ENCODE data around the gene BCL7C.

BCL7C gene

GRCh38 chr16:30929167-30929566 is 35.3 kb upstream of the BCL7C start:
- TF ChIP-seq ZFP30 (CRISPR knock-in tag; IDR thresholded peaks at IDR 0.05) = no peak
- no peak for TF ChIP-seq BACH2 (CRISPR knock-in tag; IDR thresholded peaks at IDR 0.05; ENCODE audit: borderline replicate concordance)
- no peak for TF ChIP-seq CREB5 (CRISPR knock-in tag; IDR thresholded peaks at IDR 0.05; ENCODE audit: low read depth)
- TF ChIP-seq ISL1 (CRISPR knock-in tag; IDR thresholded peaks at IDR 0.05) = no peak
- no peak for TF ChIP-seq ARNTL (CRISPR knock-in tag; IDR thresholded peaks at IDR 0.05; ENCODE audit: borderline replicate concordance, low read depth)
- TF ChIP-seq RARB (CRISPR knock-in tag; IDR thresholded peaks at IDR 0.05) = no peak
- TF ChIP-seq SNAI2 (CRISPR knock-in tag; IDR thresholded peaks at IDR 0.05) = no peak
- no peak for TF ChIP-seq ZNF8 (CRISPR knock-in tag; IDR thresholded peaks at IDR 0.05)
- no peak for TF ChIP-seq ZNF70 (CRISPR knock-in tag; IDR thresholded peaks at IDR 0.05)
- TF ChIP-seq PATZ1 (CRISPR knock-in tag; IDR thresholded peaks at IDR 0.05; ENCODE audit: borderline replicate concordance) = no peak
- TF ChIP-seq ESRRG (CRISPR knock-in tag; IDR thresholded peaks at IDR 0.05) = no peak
- no peak for TF ChIP-seq ZFP3 (CRISPR knock-in tag; IDR thresholded peaks at IDR 0.05)
- TF ChIP-seq TCF4 (CRISPR knock-in tag; IDR thresholded peaks at IDR 0.05; ENCODE audit: borderline replicate concordance) = no peak
- TF ChIP-seq TSHZ2 (CRISPR knock-in tag; IDR thresholded peaks at IDR 0.05) = no peak
- no peak for ATAC-seq

- no peak for ATAC-seq
- no peak for TF ChIP-seq POU6F1 (CRISPR knock-in tag; IDR thresholded peaks at IDR 0.05; ENCODE audit: borderline replicate concordance, low read depth)
- TF ChIP-seq OSR1 (CRISPR knock-in tag; IDR thresholded peaks at IDR 0.05) = no peak
- TF ChIP-seq ZFP30 (CRISPR knock-in tag; IDR thresholded peaks at IDR 0.05) = no peak
- TF ChIP-seq RARB (CRISPR knock-in tag; IDR thresholded peaks at IDR 0.05) = no peak
- no peak for TF ChIP-seq ZNF70 (CRISPR knock-in tag; IDR thresholded peaks at IDR 0.05)
- TF ChIP-seq ZNF8 (CRISPR knock-in tag; IDR thresholded peaks at IDR 0.05) = no peak
- no peak for TF ChIP-seq CSDC2 (CRISPR knock-in tag; IDR thresholded peaks at IDR 0.05)
- no peak for TF ChIP-seq ISL1 (CRISPR knock-in tag; IDR thresholded peaks at IDR 0.05)
- TF ChIP-seq ARNTL (CRISPR knock-in tag; IDR thresholded peaks at IDR 0.05; ENCODE audit: borderline replicate concordance, low read depth) = no peak
- no peak for TF ChIP-seq ZC3H10 (CRISPR knock-in tag; IDR thresholded peaks at IDR 0.05)
- TF ChIP-seq TOX (CRISPR knock-in tag; IDR thresholded peaks at IDR 0.05; ENCODE audit: borderline replicate concordance) = no peak
- TF ChIP-seq BACH2 (CRISPR knock-in tag; IDR thresholded peaks at IDR 0.05; ENCODE audit: borderline replicate concordance) = no peak
- TF ChIP-seq SNAI2 (CRISPR knock-in tag; IDR thresholded peaks at IDR 0.05) = no peak
- TF ChIP-seq GLIS3 (CRISPR knock-in tag; IDR thresholded peaks at IDR 0.05) = no peak
- no peak for TF ChIP-seq PPARA (CRISPR knock-in tag; IDR thresholded peaks at IDR 0.05; ENCODE audit: borderline replicate concordance)
- TF ChIP-seq ESRRG (CRISPR knock-in tag; IDR thresholded peaks at IDR 0.05) = no peak
- no peak for TF ChIP-seq PATZ1 (CRISPR knock-in tag; IDR thresholded peaks at IDR 0.05; ENCODE audit: borderline replicate concordance)
Observed at GRCh38 chr16:30928390-30928789, 34.5 kb upstream of the BCL7C start.
